Neuron (in vitro differentiated cells): ENCODE measurements around the gene TP63.

Source experiments
- H2AFZ ChIP-seq: one replicate; pipeline ENCODE4 v1.6.1; 2013; ENCODE audit warnings: low read depth, mild to moderate bottlenecking, inconsistent platforms, low read length, moderate library complexity
- H3K27me3 ChIP-seq: one replicate; pipeline ENCODE4 v1.6.1; 2013; ENCODE audit warnings: low read length; ENCODE audit not compliant: insufficient read depth
- H3K36me3 ChIP-seq: one replicate; pipeline ENCODE4 v1.6.1; 2013; ENCODE audit warnings: low read length; ENCODE audit not compliant: insufficient read depth
- H3K4me1 ChIP-seq: one replicate; pipeline ENCODE4 v1.6.1; 2013; ENCODE audit warnings: low read length; ENCODE audit not compliant: insufficient read depth
- H3K4me3 ChIP-seq: 2 replicates; pipeline ENCODE4 v1.5.1; 2013; ENCODE audit warnings: mild to moderate bottlenecking, low read length, moderate library complexity
- H3K9me3 ChIP-seq: one replicate; pipeline ENCODE4 v1.6.1; 2013; ENCODE audit warnings: low read length

The TP63 gene

GRCh38 chr3:189836795-189837194, 205.6 kb downstream of the TP63 start:
- Histone ChIP-seq H3K27me3 (no peaks in the 10 kb centered on the region), H3K36me3 (no peaks in the 10 kb centered on the region), H3K9me3 (no peaks in the 10 kb centered on the region), H3K4me3 (no peak overlapping the region), H2AFZ (no peak overlapping the region), H3K4me1 (no peaks in the 10 kb centered on the region)

DNA sequence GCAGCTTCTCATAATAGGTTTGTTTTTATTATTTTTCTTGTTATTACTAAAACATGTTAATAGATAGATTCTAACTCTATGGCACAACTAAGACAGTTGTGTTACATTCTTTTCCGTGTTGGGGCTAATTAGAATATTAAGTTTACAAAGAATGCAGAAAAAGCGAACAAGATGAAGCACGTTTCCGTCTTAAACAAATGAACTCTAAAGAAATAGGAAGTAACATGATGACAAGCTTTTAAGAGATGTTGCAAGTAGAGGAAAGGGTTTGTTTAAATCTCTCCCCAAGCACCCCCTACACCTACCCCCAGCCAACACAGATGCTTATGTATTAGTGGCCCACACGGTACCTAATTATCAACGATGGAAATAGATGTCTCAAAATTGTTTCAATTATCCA, 207.1 kb downstream of the TP63 start:
- no peaks in the 10 kb centered on the region for H3K4me1 ChIP-seq
- no peak overlapping the region for H2AFZ ChIP-seq
- no peak overlapping the region for H3K4me3 ChIP-seq
- H3K36me3 ChIP-seq: no peaks in the 10 kb centered on the region
- H3K27me3 ChIP-seq: no peaks in the 10 kb centered on the region
- no peaks in the 10 kb centered on the region for H3K9me3 ChIP-seq

- no peak overlapping the region for H2AFZ ChIP-seq
- H3K9me3 ChIP-seq: no peaks in the 10 kb centered on the region
- no peaks in the 10 kb centered on the region for H3K36me3 ChIP-seq
- no peaks in the 10 kb centered on the region for H3K27me3 ChIP-seq
- no peak overlapping the region for H3K4me3 ChIP-seq
- H3K4me1 ChIP-seq: no peaks in the 10 kb centered on the region
Measured at GRCh38 chr3:189839576-189839975, 208.4 kb downstream of the TP63 start.

GRCh38 chr3:189841473-189842205, 210.4 kb downstream of the TP63 start:
- Histone ChIP-seq H3K27me3 (no peaks in the 10 kb centered on the region), H2AFZ (no peak overlapping the region), H3K4me3 (no peak overlapping the region), H3K4me1 (no peaks in the 10 kb centered on the region), H3K9me3 (no peaks in the 10 kb centered on the region), H3K36me3 (no peaks in the 10 kb centered on the region)

DNA sequence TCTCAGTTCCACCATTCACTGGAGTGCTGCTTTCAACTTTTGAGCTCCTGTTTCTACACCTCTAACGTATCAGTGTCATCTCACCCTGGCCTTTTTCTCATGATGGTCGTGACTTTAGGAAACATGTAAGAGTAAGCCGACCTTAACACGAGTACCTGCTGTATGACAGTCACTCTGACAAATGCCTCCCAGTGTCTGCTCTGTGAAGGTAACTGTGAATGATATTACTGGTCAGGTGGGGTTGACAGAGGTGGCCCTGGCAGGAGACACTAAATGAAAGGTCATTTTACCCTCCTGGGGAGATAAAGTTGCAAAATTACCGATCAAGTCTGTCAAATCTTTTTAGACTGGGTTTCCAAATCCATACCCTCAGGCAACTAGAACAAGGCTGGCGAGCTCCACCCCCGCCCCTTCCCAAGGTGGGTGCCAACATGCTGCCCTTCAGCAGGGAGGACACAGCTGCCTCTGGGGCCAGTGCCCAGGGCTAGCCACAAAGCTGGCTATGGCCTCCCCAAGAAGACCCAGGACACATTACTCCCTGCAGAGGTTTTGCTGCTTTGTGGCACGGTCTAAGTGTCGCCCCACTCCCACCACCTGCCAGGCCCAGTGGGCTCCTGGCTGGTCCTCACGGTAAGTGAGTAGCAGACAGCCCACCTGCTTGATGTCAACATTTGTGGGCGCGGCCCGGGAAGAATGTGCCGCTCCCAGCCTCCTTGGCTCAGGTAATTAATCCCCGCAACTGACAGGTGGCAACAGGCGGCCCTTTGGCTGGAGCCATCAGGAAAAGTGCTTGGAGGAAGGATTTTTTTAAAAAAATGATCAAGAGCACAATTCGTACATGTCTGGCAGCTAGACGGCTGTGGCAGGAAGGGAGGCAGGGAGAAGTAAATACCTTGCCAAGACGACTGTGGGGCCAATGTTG, 211.8 kb downstream of the TP63 start:
- no peaks in the 10 kb centered on the region for H3K36me3 ChIP-seq
- no peak overlapping the region for H2AFZ ChIP-seq
- H3K27me3 ChIP-seq: no peaks in the 10 kb centered on the region
- H3K4me1 ChIP-seq: no peaks in the 10 kb centered on the region
- no peak overlapping the region for H3K4me3 ChIP-seq
- H3K9me3 ChIP-seq: no peaks in the 10 kb centered on the region

GRCh38 chr3:189845069-189845468, 213.9 kb downstream of the TP63 start:
- H3K36me3 ChIP-seq: no peaks in the 10 kb centered on the region
- H3K4me3 ChIP-seq: no peak overlapping the region
- H3K27me3 ChIP-seq: no peaks in the 10 kb centered on the region
- no peak overlapping the region for H2AFZ ChIP-seq
- no peaks in the 10 kb centered on the region for H3K4me1 ChIP-seq
- no peaks in the 10 kb centered on the region for H3K9me3 ChIP-seq

DNA sequence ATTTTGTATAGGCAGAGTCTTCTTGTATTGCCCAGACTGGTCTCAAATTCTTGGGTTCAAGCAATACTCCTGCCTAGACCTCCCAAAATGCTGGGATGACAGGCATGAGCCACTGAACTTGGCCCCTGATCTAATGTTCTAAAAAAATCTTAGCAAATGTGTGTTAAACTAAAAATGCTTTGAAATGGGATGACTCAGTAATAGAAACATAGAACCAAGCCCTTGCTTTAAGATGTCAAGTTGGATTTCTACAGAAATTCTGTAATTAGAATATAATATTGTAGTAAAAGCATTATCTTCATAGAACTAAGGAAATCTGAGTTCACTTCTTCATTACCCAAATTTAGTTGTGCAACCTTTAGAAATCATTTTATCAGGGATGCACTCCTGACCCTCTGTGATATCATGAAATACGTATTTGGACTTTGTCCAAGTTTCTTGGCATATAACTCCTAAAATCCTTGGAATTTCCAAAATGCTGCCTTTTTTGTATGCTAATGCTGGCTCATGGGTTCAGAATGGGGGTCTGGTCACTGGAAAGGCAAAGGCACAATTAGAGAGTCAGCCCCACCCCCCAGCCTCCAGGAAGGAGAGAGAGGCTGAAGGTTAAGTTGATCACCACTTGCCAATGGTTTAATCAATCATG, 217.3 kb downstream of the TP63 start:
- H3K27me3 ChIP-seq: no peaks in the 10 kb centered on the region
- no peak overlapping the region for H3K4me3 ChIP-seq
- no peaks in the 10 kb centered on the region for H3K4me1 ChIP-seq
- no peaks in the 10 kb centered on the region for H3K36me3 ChIP-seq
- no peak overlapping the region for H2AFZ ChIP-seq
- H3K9me3 ChIP-seq: no peaks in the 10 kb centered on the region

- Histone ChIP-seq H3K4me3 (no peak overlapping the region), H3K36me3 (no peaks in the 10 kb centered on the region), H3K4me1 (no peaks in the 10 kb centered on the region), H3K9me3 (no peaks in the 10 kb centered on the region), H3K27me3 (no peaks in the 10 kb centered on the region), H2AFZ (no peak overlapping the region)
Measured at GRCh38 chr3:189849262-189849661, 218.1 kb downstream of the TP63 start.

DNA sequence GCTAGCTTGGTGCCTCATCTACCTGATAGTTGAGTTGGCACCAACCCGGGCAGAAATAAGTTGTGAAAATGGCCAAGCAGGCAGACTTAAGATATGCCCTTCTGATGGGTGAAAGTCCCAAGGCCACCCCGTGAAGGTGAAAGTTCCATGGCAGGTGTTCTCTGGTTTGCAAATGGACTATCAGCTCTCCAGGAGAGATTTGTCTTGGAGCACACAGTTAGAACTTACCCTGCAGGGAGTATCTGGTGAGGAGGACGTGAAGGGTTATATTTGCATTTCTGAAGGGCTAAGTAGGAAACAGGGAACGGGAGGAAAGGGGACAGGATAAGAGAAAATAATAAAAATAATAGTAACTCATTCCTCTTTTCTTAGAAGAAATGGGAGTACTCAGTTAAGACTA, 220.5 kb downstream of the TP63 start:
- H2AFZ ChIP-seq: no peak overlapping the region
- H3K9me3 ChIP-seq: no peaks in the 10 kb centered on the region
- no peaks in the 10 kb centered on the region for H3K4me1 ChIP-seq
- H3K4me3 ChIP-seq: no peak overlapping the region
- H3K36me3 ChIP-seq: no peaks in the 10 kb centered on the region
- H3K27me3 ChIP-seq: no peaks in the 10 kb centered on the region

DNA sequence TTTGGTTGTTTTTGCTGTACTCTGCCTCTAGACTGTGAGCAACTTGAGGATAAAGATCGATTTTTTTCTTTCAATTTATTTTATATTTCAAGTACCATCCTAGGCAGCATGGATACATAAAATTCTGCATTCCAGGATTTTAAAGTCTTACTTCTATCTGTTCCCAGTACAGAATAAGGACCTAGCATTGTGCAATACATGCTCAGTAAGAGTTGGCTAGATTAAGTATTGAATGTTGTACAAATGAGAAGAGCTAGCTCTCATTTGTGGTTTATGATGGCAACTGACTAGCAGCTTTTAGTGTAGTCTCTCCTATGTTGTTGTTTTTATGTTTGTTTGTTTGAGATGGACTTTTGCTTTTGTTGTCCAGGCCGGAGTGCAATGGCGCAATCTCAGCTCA, 222.7 kb downstream of the TP63 start:
- Histone ChIP-seq H3K36me3 (no peaks in the 10 kb centered on the region), H3K9me3 (no peaks in the 10 kb centered on the region), H2AFZ (no peak overlapping the region), H3K27me3 (no peaks in the 10 kb centered on the region), H3K4me3 (no peak overlapping the region), H3K4me1 (no peaks in the 10 kb centered on the region)

- H3K36me3 ChIP-seq: no peaks in the 10 kb centered on the region
- no peak overlapping the region for H3K4me3 ChIP-seq
- H3K9me3 ChIP-seq: no peaks in the 10 kb centered on the region
- peaks cover 5% of the 10 kb centered on the region for H3K27me3 ChIP-seq
- no peak overlapping the region for H2AFZ ChIP-seq
- H3K4me1 ChIP-seq: no peaks in the 10 kb centered on the region
Measured at GRCh38 chr3:189860296-189860695, 229.1 kb downstream of the TP63 start.

- Histone ChIP-seq H3K9me3 (no peaks in the 10 kb centered on the region), H3K27me3 (peaks cover 5% of the 10 kb centered on the region), H3K36me3 (no peaks in the 10 kb centered on the region), H3K4me3 (no peak overlapping the region), H2AFZ (no peak overlapping the region), H3K4me1 (no peaks in the 10 kb centered on the region)
Measured at GRCh38 chr3:189862385-189862998, 231.3 kb downstream of the TP63 start.

GRCh38 chr3:189863031-189863430, 231.8 kb downstream of the TP63 start:
- H3K27me3 ChIP-seq: peaks cover 5% of the 10 kb centered on the region
- H3K4me1 ChIP-seq: no peaks in the 10 kb centered on the region
- no peak overlapping the region for H3K4me3 ChIP-seq
- H2AFZ ChIP-seq: no peak overlapping the region
- no peaks in the 10 kb centered on the region for H3K9me3 ChIP-seq
- H3K36me3 ChIP-seq: no peaks in the 10 kb centered on the region
